HG03159 (cell line): ENCODE measurements around the gene CALML3.

ENCODE experiments used
- ATAC-seq: cut with Tn5 transposase; IDR thresholded peaks from one replicate; pipeline ENCODE4 v1.9.1; 2021; ENCODE audit warnings: mild to moderate bottlenecking, moderate library complexity; ENCODE audit not compliant: unreplicated experiment

The CALML3 gene

DNA sequence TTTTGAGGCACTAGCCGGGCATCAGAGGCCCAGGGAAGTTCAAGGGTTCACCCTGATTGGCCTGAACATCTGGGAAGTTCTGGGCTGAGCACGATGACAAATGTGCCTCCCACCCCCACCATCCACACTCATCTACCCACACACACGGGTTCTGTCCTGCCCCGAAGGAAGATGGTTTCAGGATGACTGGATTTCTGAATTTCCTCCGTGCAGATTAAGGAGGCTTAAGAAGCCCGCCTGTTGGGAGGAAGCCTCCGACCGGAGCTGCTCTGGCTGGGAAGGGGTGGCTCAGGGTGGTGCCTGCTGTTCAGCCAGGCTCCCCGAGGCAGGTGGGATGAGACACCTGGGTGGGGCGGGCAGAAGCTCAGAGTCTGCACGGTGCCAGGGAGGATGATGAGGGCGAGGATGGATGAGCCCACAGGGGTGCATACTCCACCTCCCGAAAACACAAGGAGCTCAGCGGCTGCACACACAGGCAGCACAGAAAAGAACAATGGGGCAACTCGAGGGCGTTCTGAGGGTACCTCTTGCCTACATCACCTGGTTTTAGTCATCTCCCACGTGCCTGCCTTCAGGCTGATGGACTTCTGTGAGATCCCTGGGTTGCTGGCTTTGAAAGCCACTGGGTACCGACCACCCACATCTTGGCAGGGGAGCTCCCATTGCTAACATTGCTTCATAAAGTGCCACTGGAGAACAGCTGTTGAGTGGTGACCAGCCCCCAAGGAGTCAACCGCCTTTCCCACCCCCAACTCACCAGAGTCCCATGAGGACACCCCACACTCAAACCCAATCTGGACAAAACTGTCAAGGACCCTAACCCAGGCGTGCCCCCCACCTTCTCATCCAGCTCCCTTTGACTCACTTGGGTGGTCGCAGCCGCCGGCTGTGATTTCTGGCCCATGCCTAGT, 41.2 kb downstream of the CALML3 start:
- ATAC-seq, result no peak

DNA sequence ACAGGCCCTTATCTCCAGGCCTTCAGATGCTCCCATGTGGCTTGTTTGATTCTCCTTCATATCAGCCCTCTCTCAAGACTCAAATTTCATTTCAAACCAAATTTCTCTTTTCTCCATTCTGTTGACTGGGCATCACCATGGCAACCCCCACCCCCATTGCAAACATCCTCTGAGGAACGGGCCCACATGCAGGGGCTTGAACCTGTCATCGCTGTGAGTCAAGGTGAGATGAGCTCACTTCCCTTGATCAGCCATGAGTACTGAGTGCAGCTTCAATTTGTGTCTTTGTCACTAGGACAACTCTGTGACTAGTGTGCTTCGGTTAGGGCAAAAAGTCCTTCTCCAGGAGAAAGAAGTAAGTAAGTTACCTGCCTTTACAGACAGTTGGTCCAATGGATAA, 41.9 kb downstream of the CALML3 start:
- ATAC-seq, result no peak

DNA sequence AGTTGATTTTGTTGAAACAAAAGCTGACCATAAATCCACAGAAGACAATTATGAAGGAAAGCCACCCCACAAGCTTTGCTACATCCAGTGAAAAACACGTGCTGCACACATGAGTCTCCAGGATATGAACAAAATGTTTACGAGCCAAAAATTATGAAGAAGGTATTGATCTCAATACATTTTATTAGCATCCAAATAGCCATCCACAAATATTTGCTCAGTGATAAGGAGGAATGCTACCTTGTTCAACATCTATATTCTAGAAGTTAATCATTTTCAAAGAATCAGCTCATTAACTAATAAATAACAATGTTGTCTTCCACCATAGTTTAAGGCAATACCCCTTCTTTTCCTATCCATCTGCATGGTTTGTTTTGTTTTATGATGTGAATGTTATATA, 42.7 kb downstream of the CALML3 start:
- no peak for ATAC-seq

DNA sequence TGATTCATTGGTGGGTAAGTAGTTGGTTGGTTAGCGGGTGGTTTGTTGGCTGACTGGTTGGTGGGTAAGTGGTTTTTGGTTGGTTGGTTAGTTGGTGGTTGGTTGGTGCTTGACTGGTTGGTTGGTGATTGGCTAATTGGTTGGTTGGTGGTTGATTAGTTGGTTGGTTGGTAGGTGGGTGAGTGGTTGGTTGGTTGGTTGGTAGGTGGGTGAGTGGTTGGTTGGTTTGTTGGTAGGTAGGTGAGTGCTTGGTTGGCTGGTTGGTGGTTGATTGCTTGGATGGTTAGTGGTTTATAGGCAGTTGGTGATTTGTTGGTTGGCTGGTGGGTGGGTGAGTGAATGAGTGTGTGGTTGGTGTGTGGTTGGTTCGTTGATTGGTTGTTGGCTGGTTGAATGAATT, 44.2 kb downstream of the CALML3 start:
- no peak for ATAC-seq

DNA sequence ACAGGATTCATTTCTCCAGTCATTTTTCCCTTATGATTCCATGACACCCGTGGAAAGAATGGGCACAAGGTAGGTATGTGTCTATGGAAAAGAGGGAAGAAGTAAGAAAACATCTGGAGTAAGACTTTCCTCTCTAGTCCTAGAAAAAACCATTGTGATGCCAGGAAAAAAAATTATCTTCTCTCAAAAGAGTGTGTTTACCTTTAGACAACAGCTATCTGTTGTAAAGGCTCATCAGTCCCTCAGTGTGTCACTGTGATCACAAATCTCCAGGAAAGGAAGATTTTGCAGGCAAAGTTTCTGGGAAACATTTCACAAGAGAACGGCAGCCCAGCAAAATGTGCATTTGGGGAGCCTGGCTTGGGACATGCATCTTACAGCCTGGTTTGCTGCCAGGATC, 44.8 kb downstream of the CALML3 start:
- no peak for ATAC-seq

DNA sequence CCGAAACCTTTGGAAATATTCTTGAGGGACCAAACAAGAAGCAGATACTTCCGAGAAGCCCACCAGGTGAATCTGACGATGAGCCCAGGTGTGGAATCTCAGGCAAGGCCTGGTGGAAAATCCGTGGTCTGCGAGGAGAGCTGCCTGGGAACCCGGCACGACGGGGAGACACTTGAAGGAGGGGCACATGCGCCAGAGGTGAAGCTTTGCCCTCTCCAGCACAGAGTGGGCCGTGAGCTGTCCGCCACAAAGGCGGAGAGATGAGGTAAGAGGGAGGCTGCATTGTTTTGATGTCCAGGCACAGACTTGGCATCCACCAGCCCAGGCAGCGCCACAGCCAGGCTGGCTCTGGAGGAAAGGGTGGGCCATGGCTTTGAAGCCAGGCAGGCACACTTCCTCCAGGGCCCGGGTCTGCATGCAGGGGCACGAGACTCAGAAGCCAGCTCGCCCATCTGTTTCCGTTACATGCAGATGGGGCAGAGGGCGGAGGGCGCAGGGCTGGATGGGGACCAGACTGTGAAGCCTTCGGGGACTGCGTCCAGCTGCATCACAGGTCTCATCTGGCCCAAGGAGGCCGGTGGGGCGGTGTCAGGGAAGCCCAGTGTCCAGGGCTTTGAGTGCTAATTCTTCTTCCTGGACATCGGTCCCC, 45.4 kb downstream of the CALML3 start:
- no peak for ATAC-seq

DNA sequence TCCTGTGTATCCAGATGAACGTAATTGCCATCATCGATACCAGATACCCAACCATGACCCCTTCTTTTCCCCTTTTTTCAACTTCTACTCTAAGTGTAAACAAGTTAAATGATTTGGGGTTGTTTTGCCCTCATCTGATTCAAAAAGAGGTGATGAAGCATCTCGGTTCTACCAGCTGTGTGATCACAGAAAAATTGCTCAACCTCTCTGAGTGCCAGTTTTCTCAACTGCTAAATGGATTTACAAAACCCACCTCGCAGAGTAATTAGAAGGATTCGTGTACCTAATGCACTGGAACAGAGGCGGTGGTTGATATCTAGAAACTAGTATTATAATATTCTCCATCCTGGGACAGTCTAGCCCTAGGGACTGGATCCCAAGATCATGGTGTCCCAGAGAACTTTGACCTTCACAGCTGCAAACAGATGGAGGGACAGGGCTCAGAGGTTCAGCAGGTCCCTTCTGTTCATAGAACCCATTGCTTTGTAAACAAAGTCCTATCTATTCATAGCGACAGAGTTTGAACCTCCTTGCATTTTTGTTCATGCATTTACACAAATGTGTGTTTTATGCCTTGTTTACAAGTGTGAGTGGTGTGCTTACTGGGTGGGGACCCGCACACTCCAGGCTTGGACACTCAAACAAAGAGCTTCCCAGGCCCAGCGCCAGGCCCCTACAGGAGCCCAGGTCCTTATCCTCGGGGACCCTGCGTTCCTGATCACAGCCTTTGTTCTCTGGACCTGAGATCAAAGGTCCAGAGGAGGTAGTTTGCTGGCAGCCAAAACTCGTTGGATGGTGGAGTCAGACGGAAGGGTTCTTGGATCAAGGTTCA, 46.4 kb downstream of the CALML3 start:
- no peak for ATAC-seq

DNA sequence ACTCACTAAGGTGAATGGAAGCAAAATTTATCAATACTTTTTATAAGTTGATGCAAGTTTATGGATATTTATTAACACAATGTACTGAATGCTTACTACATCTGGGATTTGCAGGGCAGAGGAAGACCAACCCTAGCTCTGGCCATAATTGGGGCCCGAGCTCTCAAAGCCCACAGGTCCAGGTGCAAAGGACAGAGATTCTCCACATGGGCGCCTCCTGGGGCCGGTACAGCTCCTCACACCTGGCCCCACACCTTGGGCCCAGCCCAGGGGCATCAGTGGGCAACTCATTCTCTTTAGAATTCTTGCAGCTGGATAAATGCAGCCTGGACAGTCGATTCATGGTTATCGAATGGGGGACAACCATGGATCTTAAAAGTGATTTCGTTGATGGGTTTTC, 47.1 kb downstream of the CALML3 start:
- no peak for ATAC-seq

DNA sequence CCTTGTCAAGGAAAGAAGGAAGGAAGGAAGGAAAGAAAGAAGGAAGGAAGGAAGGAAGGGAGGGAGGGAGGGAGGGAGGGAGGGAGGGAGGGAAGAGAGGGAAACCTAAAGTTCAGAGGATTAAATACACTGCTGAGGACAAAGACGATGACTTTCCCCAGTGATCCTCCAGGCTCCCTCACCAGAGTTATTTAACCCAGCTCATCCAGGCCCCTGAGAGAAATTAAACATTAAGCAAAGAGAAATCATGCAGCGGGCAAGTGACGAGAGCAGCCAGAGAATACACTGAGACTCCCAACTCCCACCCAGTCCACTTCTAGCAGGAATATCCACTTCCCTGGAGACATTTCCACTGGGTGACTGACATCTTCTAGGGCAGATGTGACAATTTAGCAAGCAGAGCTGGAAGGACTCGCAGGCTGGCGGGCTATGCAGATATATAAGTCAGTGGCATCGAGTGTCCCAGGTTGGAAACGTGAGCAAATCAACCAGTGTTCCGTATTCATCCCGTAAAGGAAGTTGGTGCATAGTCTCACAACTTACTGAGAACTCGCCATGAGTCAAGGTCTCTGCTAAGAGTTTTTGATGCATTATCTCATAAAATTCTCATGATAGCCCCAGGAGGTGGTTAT, 48.7 kb downstream of the CALML3 start:
- no peak for ATAC-seq

DNA sequence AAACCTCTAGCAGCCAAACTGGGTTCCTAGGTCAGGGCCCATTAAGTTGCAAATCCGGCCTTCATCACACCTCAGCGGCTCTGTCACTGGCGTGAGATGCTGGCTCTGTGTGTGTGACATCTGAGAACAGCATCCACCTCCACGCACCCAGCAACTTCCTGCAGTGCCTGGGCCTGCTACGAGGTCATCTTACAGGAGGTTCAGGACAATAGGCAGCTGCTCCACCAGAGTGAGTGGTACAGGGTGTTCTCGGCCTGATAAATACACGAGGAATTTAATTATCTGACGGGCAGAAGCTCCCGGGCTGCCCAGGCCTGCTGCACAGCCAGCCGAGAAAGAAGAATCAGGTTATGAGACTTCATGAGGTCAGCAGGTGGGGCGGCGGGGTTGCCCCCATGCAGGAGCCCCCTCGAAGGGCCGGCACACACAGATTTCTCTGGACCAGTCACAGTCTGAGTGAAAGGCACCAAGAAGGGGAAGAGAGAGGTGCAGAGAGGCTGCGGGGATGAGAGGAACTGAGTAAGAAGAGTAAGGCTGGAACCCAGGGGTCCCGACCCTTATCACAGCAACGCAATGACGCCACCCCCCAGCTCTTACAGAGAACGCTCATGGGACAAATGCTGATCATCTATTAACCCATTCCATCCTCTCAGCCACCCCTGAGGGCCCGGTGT, 49.3 kb downstream of the CALML3 start:
- ATAC-seq, result no peak

DNA sequence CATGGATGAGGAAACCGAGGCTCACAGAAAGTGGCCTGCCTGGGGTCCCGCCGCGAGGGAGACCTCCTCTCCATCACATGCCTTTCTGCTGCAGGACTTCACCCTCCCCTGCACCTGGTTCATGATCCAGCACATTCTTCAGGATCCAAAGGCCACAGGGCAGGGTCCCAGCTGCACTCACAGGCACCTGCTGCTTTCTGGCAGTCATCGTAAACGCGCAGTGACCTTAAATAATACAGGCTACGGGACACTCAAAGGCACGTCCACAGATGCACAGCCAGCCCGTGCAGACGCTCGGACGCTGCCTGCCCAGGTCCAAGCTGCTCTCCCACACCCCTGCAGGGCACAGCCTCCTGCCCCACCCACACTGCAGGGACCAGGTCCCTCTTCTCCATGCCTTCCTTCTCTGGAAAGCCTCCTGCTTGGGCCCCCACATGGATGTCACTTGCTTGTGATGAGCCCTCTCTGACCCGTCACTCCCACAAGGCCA, 49.9 kb downstream of the CALML3 start:
- ATAC-seq, result no peak

DNA sequence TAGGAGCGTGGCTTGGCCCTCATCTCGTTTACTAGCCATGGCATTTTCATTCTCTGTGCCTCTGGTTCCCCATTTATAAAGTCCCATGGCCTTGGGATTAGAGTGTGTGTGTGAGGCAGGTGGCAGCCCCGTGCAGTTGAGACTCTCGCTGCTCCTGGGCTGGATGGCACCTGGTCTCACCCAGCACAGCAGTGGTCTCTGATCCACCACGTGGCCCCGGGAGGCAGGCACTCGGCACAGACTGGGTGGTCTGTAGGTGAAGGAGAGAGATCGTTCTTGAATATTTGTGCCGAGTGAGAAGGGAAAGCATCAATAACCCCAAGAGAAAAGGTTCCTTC, 50.4 kb downstream of the CALML3 start:
- no peak for ATAC-seq

DNA sequence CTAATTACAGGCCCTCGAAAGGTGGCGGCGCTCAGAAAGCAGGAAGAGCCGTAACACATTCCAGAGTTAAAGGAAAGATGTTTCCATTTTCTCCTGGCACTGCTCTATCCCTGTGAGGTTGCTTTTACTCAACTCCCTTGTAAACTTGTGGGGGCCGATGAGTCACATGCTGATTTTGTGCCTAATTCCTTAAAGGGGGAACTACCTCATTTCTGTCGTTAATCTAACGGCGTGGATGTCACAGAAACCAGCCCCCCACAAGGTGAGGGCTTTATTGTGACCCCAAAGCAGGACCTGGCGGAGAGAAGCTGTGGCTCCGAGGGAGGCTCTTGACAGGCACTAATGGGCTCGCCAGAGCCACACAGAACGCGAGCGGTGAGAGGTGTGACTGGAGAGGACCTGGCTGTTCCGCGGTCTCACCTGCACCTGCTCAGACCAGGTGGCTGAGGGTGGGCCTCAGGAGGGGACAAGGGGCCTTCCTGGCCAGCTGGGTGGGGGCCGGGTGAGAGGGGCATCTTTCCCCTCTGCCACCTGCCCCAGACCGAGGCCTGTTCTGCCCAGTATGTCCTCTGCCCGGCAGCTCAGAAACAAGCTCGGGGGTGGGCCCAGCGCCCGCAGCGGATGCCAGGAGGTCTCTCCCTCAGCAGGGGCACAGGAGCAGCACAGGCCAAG, 50.9 kb downstream of the CALML3 start:
- no peak for ATAC-seq

DNA sequence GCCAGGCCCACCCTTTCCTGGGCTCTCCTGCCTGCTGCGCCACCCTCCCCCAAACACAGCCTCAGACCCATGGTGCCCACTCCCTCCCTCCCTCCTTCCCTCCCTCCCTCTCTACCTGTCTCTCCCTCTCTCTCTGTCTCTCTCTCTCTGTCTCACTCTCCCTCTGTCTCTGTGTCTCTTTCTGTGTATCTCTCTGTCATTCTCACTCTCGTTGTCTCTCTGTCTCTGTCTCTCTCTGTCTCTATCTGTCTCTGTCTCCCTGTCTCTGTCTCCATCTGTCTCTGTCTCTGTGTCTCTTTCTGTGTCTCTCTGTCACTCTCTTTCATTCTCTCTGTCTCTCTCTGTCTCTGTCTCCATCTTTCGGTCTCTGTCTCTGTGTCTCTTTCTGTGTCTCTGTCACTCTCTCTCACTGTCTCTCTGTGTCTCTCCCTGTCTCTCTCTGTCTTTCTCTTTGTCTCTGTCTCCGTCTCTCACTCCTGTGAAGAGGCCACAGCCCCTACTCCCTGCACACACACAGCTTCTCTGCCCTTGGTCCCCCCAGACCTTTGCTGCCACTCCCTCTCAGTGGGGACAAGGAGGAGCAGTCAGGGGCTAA, 51.5 kb downstream of the CALML3 start:
- ATAC-seq, result no peak
